Measurements from ENCODE around the gene IRX5. TPM values are rescaled to one million over a fixed set of nuclear protein-coding genes. Genes with fewer than 3 reads are reported as not detected.

The IRX5 gene
- polyA plus RNA-seq, 3 donors: 6.8 to 7.4 (median 6.9) TPM

GRCh38 chr16:54944002-54944401 lies 13.3 kb downstream of the IRX5 start:
- DNase-seq (ENCODE audit: low read depth in 3 of 3, low spot score in 2 of 3): no peak

GRCh38 chr16:54945063-54945462 lies 14.4 kb downstream of the IRX5 start:
- DNase-seq (ENCODE audit: low read depth in 3 of 3, low spot score in 2 of 3): no peak

GRCh38 chr16:54946909-54947308 lies 16.2 kb downstream of the IRX5 start:
- DNase-seq (ENCODE audit: low read depth in 3 of 3, low spot score in 2 of 3): no peak

- DNase-seq (ENCODE audit: low read depth in 3 of 3, low spot score in 2 of 3): no peak
Measured at GRCh38 chr16:54947616-54948015, 17.0 kb downstream of the IRX5 start.

DNA sequence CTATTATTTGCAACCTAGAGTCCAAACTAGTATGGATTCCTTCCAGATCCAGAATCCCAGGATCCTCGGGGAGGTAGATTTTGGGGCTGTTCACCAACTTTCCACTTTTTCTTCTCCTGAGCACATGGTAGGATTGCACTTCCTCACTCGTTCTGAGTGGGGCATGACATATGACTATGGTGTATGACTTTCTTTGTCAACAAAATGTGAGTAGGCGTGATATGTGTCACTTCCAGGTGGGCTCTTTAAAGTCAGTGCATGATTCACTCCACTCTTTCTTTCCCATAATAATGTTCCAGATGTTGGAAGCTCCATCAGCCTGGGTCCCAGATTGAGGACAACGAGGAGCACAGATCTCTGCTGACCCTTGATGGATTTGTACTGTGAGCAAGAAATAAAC lies 21.5 kb downstream of the IRX5 start:
- DNase-seq (ENCODE audit: low read depth in 3 of 3, low spot score in 2 of 3): no peak

GRCh38 chr16:54953461-54953860 lies 22.8 kb downstream of the IRX5 start:
- DNase-seq (ENCODE audit: low read depth in 3 of 3, low spot score in 2 of 3): no peak

DNA sequence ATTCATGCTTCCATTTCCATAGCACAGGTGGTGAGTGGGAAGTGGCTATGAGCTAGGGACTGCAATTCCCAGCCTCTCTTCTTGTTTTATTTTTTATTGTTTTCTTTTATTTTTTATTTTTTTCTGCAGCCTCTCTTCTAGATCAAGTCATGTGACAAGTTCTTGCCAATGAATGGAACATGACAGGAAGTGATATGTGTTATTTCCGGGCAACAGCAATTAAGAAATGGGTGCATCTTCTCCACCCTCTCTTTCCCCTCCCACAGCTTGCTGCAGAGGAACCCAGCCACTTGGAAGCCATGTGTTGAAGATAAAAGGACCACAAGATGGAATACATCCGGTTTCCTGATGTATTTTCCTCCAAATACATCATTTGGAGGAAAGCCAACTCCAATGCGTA lies 23.6 kb downstream of the IRX5 start:
- no peak for DNase-seq (ENCODE audit: low read depth in 3 of 3, low spot score in 2 of 3)

DNA sequence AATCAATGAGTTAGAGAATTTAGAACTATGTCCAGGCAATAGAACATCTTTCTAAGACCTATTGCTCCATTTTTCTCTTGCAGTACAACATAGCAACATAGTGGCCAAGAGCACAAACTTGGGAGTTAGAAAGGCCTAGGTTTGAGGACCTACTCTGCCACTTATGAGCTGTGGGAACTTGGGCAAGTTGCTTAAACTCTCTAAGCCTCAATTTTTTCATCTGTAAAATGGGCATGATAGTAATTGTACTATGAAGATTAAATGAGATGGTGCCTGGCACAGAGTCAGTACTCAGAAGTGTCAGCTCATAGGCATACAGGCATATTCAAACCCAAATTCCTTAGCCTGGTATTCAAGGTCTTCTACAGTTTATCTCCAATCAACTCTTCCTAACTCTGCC lies 25.1 kb downstream of the IRX5 start:
- DNase-seq (ENCODE audit: low read depth in 3 of 3, low spot score in 2 of 3): no peak

DNA sequence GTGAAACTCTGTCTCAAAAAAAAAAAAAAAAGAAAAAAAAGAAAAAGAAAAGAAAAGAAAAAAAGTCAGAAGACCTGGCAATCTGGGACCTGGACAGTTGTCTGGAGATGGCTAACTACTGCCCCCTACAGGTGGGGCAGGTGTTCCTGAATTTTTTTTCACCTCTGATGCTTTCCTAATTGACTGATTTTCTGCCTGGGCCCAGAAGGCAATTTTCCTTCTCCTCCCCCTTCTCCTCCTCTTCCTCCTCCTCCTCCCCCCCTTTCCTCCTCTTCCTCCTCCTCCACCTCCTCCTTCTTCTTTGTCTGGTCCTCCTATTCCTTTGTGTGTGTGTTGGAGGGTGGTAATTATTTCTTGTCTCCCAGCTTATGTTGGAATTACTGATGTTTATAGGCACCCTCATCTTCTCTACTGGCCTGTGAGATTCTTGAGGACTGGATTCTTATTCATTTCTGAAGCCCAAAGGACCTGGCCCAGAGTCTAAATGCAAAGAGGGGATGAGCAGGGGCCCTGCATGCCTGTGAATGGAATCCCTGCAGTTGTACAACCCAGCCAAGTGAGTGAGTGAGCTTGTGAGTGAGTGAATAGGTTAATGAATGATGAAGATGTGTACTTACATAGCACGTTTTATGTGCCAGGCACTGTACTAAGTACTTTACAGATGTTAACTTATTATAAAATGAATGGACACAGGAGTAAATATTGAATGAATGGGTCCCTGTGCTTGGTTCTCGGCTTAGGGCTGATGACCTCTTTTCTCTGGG lies 26.9 kb downstream of the IRX5 start:
- DNase-seq (ENCODE audit: low read depth in 3 of 3, low spot score in 2 of 3): no peak

DNA sequence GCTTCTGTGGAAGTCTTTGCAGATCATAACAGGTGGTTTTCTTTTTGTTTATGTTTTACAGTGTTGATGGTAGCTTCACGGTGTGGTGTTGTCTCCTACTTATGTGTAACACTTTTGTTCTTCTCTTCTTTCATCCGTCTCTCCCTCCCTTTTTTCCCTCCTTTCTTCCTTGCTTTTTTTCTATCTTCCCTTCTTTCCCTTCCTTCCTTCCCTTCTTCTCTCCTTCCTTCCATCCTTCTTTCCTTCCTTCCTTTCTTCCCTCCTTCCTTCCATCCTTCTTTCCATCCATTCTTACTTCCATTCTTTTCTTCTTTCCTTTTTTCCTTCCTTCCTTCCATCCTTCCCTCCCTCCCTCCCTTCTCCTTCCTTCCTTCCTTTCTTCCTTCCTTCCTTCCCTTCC lies 31.4 kb downstream of the IRX5 start:
- DNase-seq (ENCODE audit: low read depth in 3 of 3, low spot score in 2 of 3): no peak

DNA sequence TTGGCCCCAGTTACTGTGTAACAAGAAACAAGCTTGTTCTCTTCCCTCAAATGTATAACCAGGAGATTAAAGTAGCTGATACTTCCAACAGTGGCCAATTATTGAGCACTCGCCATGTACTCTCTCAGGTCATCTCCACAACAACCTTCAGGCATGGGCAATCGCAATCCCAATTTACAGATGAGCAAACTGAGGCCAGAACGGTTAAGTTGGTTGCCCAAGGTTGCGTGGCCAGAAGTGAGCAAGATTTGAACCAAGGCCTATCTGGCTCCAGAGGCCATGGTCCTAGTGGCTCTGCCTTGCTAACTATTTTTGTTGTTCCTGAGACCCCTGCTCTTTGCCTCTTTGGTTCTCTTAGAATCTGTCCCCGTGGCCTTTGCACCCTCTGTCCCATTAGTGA lies 33.6 kb downstream of the IRX5 start:
- no peak for DNase-seq (ENCODE audit: low read depth in 3 of 3, low spot score in 2 of 3)

DNA sequence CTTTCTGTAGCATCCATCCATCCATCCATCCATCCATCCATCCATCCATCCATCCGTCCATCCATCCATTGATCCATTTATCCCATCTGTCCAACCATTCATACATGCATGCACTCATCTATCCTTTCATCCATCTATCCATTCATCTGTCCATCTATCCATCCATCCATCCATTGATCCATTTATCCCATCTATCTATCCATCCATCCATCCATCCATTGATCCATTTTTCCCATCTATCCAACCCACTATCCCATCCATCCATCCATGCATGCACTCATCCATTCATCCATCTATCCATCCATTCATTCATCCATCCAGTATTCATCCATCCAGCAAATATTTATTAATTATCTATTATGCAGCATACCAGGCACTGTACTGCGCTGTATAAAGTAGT lies 34.8 kb downstream of the IRX5 start:
- no peak for DNase-seq (ENCODE audit: low read depth in 3 of 3, low spot score in 2 of 3)

GRCh38 chr16:54968011-54968410 lies 37.3 kb downstream of the IRX5 start:
- no peak for DNase-seq (ENCODE audit: low read depth in 3 of 3, low spot score in 2 of 3)

- no peak for DNase-seq (ENCODE audit: low read depth in 3 of 3, low spot score in 2 of 3)
Measured at GRCh38 chr16:54968784-54969183, 38.1 kb downstream of the IRX5 start.

DNA sequence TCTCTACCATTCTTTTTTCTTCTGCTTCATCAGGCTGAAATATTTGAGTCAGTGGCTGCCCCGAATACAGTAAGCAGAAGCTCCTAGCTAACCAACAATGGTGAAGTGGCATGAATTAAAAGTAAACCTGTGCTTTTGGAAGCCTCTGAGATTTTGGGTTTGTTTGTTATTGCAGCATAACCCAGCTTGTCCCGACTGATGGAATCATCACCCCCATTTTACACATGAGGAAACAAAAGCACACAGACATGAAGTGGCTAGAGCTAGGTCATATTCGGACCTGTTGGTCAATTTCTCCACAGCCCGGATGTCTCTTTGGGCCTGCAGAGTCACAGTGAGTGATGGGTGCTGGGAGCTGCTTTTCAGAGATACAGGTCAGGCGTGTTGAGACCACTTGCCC lies 39.4 kb downstream of the IRX5 start:
- no peak for DNase-seq (ENCODE audit: low read depth in 3 of 3, low spot score in 2 of 3)

- DNase-seq (ENCODE audit: low read depth in 3 of 3, low spot score in 2 of 3): peak; percentile 33 to 60 (median 42)
Measured at GRCh38 chr16:54974367-54974766, 43.7 kb downstream of the IRX5 start.

DNA sequence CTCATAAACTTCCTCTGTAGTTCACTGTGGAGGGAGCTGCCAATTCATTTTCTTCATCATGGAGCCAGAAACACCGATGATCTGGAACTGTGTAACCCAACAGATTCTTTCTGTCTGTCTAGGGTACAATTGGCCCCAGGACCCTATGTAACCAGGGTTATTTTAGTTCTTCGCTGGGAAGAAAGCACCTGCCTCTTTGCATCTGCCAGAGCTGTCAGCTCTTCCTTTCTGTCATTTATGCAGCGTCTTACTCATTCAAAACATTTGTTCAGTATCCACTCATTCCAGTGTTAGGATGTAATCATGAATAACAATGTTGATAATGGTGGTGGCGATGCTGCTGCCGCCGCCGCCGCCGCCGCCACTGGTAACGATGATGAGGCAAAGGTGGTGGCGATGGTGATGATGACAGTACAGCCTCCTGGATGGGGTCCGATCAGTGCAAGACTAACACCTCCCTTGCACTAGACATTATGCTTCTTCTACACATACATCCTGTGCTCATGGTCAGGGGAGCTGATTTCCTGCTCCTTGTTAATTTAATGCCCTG lies 46.1 kb downstream of the IRX5 start:
- no peak for DNase-seq (ENCODE audit: low read depth in 3 of 3, low spot score in 2 of 3)

- DNase-seq (ENCODE audit: low read depth in 3 of 3, low spot score in 2 of 3): no peak
Measured at GRCh38 chr16:54977211-54977610, 46.5 kb downstream of the IRX5 start.

DNA sequence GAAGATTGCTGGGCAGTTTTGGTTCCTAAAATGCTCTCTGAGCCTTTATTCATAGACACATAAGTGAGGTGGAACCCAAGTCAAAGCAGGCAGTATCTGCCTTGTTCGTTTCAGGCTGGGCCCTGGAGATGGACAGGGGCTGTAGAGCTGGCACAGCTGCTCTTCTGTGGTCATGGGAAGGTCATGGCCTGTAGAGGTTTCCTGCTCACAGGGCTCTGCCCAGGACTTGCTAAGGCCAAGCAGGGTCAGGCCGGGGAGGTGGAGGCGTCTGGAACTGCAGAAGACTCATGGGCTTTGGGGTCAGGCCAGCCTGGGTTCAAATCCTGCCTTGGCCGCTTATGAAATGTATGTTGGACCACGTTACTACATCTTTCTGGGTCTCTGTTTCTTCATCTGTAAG lies 50.2 kb downstream of the IRX5 start:
- DNase-seq (ENCODE audit: low read depth in 3 of 3, low spot score in 2 of 3): no peak

Measured in right renal cortex interstitium (tissue), 3 donors.